GM18520 (cell line): ENCODE results near the gene MCHR1.
"Not testable (repeated sequence)": the region's sequence is repeated elsewhere in the genome, so short reads cannot be mapped to it uniquely, and the experiment has no call there.

Experiments
- ATAC-seq: cut with Tn5 transposase; IDR thresholded peaks from one replicate; pipeline ENCODE4 v1.9.1; 2021; ENCODE audit not compliant: unreplicated experiment

MCHR1 gene

DNA sequence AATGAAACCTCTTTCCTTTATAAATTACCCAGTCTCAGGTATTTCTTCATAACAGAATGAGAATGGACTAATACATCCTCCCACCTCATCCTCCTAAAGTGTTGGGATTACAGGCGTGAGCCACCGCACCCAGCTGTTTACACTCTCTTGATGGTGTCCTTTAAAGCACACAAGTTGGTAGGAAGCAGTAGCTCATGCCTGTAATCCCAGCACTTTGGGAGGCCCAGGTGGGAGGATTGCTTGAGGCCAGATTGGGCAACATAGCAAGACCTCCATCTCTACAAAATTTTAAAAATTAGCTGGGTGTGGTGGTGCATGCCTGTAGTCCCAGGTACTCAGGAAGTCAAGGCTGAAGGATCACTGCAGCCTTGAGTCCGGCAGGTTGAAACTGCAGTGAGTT lies 23.3 kb upstream of the MCHR1 start:
- ATAC-seq, result not testable (repeated sequence)

DNA sequence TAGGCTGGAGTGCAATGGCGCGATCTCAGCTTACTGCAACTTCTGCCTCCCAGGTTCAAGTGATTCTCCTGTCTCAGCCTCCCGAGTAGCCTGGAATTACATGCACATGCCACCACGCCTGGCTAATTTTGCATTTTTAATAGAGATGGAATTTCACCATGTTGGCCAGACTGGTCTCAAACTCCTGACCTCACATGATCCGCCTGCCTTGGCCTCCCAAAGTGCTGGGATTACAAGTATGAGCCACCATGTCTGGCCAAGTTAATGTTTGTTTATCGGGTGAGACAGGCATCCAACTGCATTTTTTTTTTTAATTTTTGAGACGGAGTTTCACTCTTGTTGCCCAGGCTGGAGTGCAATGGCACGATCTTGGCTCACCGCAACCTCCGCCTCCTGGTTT lies 22.6 kb upstream of the MCHR1 start:
- ATAC-seq, result not testable (repeated sequence)

DNA sequence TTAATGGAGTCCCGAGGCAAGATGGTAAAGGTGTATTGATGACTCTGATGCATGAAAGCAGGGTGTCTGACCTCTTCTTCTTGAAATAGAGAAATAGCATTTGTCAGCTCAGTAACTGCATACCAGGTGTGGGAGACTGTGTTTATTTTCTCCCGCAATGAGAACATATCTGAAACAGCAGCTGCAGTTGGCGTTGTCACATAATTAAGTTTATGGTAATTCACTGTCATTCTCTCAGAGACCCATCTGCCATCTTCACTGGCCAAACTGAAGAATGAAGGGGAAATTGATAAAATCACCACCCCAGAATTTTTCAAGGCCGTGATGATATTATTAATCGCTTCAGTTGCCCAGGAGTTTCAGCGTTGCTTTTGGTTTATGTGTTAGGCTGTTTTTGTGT lies 20.1 kb upstream of the MCHR1 start:
- no peak for ATAC-seq

DNA sequence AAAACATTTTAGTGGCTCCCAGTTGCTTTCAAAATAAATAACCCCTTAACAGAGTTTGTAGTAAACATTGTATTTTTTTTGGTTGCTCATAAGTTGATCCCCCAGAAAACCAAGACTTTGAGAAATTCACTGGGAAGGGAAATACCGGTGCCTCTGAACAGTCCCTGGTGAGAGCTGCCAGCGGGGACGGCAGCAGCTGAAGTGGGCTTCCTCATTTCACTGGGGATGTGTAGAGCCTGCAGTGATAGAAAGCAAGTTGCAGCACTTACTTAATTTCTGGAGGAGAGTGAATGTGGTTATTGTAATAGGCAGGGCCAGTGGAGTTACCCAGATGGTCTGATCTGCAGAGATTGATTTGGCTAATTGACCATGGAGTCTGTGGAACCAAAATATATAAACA lies 18.6 kb upstream of the MCHR1 start:
- ATAC-seq, result no peak

DNA sequence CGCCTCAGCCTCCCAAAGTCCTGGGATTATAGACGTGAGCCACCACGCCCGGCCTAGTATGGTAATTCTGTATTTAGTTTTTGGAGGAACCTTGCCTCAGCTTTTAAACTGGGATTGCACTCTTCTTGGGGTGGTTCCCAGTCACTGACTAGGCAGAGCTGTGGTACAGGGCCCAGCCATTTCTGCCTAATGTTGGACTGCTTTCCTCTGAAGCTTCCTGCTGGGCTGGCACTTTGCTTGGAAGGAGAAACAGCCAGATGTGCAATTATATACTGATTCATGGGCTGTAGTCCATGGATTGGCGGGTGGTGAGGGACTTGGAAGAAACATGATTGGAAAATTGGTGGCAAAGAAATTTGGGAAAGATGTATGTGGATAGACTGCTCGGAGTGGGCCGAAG lies 17.6 kb upstream of the MCHR1 start:
- ATAC-seq, result no peak

DNA sequence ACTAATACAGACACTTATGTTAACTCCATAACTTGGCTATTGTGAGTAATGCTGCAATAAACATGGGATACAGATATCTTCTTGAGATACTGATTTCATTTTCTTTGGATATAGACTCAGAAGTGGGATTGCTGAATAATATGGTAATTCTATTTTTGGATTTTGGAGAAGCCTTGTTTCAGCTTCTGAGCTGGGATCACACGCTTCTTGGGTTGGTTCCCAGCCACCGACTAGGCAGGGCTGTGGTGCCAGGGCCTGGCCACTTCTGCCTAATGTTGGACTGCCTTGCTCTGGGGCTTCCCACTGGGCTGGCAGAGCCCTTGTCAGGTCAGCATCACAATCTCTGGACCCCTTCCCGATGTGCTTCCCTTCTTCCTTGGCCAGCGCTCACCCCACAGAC lies 14.0 kb upstream of the MCHR1 start:
- no peak for ATAC-seq

DNA sequence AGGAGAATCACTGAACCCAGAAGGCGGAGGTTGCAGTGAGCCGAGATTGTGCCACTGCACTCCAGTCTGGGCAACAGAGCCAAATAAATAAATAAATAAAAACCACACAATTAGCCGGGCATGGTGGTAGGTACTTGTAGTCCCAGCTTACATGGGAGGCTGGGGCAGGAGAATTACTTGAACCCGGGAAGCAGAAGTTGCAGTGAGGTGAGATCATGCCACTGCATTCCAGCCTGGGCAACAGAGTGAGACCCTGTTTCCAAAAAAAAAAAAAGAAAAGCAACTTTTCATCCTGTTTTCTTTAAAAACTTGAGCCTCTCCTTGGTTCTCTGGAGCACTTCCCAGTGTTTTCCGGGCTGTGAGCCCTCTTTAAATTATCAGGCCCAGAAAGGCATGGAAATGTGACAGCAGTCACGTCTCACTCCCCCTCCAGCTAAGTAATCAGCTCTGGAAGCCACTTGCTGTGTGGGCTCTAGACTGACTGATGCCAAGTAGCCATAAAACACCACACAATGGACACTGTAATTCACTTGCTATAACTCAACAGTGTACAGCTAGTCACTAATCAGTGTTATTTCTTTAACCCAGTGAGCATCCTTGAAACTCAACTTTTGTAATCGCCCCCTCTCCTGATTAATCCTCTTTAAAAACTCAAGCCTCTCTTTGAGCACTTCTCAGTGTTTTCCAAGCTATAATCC lies 13.0 kb upstream of the MCHR1 start:
- no peak for ATAC-seq

DNA sequence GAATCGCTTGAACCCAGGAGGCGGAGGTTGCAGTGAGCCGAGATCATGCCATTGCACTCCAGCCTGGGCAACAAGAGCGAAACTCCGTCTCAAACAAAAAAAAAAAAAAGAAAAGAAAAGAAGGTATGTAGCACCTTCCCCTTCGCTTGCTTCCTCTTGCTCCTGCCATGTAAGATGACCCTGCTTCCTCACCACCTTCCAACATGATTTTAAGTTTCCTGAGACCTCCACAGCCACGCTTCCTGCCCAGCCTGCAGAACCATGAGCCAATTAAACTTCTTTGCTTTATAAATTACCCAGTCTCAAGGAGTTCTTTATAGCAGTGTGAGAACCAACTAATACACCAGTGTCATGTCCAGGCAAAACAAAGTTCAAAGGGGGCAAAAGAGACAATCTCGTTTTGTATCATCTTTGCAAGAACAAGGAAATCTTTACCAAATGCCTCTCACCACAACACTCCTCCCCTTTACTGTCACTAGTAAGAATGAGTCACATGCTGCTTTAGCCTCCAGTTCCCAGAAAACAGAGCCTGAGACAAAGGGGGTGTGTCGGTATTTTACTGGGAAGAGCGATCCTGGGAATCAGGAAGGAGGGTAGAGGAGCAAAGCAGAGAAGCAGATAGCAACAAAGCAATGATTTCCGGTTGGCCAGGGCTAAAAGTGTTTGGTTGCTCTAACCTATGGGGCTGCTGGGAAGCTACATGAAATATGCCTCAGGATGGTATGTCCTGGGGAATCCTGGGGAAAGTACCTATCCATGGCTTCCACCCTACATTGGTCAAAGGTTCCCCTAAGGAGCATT lies 10.5 kb upstream of the MCHR1 start:
- ATAC-seq, result no peak

DNA sequence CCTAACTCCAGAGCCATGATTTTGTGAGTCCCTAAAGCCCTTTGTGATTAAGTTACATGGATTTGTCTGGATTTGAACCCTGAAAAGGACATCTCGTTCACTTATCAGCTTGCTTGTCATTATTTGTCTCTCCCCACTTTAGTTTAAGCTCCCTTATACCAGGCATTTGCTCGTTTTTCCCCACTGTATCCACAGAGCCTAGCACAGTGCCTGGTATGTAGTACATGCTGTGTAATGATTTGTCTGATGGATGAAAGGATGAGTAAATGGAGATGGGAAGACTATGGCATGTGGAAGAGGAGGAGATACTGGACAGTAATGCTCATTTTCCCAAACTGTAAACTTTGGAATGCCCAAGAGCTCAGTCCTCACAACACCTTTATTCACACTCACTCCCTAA lies 9.2 kb upstream of the MCHR1 start:
- no peak for ATAC-seq

DNA sequence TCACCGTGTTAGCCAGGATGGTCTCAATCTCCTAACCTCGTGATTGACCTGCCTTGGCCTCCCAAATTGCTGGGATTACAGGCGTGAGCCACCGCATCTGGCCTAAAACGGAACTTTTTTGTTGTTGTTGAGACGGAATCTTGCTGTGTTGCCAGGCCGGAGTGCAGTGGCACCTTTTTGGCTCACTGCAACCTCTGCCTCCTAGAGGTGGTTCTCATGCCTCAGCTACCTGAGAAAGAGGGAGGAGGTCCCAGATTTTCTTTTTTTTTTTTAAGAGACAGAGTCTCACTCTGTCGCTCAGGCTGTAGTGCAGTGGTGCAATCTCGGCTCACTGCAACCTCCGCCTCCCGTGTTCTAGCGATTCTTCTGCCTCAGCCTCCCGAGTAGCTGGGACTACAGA lies 7.9 kb upstream of the MCHR1 start:
- no peak for ATAC-seq

DNA sequence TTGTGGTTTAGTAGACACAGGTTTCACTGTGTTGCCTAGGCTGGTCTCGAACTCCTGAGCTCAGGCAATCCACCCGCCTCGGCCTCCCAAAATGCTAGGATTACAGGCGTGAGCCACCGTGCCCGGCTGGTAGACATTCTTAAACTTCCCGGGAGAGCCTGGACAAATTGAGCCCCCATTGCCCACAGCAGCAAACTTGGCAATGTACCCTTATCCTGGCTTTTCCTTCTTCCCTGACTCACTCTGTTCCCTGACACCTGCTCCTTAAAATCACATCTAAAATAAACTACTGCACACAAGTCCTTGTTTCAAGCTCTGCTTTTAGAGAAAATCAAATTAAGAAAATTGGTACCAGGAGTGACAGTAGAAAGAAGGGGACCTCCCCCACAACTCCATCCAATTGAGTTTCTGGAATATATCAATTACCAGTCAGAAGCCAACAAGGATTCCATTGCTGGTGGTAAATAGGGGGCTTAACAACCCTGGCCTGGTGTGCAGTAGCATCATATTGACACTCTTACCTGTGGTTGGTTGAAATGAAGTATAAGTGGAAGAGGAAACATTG lies 7.4 kb upstream of the MCHR1 start:
- ATAC-seq, result no peak

DNA sequence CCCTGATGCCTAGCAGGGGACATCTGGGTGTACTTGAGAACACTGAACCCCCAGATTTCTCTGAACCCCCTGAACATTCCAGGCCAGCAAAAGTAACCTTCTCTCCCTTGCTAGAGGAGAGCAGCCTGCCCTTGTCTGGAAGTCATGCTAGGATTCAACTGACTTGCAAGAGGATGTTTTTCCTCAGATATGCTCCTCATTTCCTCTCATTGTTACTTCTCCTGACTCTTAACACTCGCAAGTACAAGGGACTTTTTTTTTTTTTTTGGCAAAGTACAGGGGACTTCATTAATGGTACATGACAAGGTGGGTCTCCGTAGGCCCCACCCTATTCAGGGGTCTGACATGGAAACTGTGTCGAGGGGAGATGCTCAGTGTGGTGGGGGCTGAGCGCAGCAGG lies 6.3 kb upstream of the MCHR1 start:
- no peak for ATAC-seq

DNA sequence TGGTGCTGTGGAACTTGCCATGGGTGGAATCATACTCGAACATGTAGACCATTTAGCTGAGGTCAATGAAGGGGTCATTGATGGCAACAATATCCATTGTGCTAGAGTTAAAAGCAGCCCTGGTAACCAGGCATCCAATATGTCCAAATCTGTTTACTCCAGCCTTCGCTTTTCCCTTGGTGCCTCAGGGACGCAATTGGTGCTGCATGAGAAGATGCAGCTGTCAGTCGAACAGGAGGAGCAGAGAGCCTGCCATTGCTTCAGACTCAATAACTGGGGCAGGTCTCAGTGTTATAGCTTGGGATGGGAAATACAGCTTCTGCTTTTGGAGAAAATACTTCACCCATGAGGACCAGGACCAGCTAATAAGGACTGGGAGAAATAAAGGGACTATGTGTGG lies 5.0 kb upstream of the MCHR1 start:
- no peak for ATAC-seq

DNA sequence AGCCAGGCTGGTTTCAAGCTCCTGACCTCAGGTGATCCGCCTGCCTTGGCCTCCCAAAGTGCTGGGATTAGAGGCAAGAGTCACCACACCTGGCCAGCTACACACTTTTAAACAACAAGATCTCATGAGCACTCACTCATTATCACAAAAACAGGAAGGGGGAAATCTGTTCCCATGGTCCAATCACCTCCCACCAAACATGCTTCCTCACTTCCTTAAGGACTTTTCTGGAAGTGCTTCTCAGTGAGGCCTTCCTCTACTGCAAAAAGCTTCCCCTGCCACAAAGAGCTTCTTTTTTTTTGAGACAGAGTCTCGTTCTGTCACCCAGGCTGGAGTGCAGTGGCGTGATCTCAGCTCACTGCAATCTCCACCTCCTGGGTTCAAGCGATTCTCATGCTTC lies 3.1 kb upstream of the MCHR1 start:
- ATAC-seq, result not testable (repeated sequence)

DNA sequence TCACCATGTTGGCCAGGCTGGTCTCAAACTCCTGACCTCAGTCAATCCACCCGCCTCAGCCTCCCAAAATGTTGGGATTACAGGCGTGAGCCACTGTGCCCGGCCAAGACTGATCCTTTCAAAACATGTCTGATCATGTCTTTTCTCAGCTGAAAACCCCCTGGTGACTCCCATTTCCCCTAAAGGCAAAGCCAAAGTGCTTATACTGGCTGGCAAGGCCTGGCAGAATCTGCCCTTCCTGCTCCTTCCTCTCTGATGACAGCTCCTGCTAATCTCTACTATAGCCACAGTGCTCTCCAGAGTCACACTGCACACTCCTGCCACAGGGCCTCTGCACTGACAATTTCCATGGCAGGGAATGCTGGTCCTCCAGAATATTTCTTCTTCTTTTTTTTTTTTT lies 2.6 kb upstream of the MCHR1 start:
- no peak for ATAC-seq

DNA sequence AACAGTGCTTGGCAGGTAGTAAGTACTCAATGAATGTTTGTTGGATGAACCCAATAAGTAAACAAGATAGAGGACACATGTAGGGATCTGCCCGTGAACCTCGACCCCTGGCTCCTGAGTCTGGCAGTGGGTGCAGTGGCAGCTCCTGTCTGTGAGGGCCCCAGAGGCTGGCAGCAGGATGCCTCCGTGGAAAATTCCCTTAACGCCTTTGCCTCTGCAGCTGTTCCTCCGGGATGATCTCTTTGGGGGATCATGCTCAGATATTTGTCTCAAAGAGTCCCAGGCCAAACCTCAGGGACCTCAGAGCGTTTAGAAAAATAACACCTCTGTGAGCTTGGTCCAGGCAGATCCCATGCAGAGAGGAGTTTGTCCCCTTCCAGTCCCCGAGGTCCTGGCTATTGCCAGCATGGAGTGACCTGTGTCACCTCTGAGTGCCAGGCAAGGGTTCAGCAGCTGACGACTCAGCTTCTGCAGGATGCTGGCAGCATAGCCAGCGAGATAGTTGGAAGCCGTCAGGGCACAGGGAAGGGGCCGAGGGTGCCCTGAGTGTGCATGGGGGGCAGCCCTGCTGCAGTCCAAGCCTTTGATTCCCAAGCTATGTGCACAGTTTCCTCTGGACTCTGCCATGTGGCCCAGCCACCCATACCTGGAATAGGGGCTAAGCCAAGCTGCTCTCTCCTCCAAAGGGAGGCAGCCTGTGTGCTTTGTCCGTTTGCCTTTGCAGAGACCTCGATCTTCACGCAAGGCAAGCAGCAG lies 613 bp upstream of the MCHR1 start:
- ATAC-seq, result no peak

DNA sequence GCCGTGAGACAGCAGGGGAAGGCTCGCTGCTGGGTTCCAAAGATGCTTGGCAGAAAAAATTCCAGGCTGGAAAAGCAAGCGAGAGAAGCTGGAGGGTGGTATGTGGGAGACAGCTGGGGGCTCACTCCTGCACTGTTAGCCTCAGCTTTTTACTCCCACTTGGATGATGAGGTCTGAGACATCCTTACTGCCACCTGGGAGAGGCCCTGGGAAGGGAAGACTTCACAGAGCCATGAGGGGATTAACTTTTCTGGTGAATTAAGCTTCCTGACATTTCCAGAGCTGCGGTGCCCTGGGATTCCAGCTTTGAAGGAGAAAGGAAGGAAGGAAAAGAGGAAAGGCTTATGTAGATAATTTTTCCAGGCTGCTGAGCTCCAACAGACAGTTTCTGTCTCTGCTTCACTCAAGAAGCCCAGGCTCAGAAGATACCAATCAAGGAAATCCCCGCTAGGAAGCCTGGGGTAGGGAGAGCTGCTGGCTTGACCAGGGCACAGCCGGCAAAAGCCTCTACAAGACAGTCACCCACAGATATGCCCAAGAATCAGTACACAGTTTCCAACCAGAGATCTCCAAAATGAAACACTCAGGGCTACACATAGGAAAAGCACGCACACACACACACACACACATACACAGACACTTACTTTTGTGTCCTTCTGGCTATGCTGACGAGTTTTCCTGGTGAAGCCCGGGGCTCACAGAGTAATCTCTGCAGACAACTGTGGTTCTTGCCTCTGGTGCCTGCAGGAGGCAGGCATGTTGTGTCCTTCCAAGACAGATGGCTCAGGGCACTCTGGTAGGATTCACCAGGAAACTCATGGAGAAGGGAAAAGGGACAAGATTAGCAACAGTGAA lies 907 bp downstream of the MCHR1 start:
- ATAC-seq, result no peak

DNA sequence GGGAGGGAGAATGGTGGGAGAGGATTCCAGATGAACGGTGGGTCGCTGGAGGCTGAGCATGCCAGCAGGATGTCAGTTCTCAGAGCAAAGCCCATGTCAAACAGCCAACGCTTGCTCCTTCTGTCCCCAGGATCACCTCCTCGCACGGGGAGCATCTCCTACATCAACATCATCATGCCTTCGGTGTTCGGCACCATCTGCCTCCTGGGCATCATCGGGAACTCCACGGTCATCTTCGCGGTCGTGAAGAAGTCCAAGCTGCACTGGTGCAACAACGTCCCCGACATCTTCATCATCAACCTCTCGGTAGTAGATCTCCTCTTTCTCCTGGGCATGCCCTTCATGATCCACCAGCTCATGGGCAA lies 1.5 kb downstream of the MCHR1 start:
- ATAC-seq, result no peak

DNA sequence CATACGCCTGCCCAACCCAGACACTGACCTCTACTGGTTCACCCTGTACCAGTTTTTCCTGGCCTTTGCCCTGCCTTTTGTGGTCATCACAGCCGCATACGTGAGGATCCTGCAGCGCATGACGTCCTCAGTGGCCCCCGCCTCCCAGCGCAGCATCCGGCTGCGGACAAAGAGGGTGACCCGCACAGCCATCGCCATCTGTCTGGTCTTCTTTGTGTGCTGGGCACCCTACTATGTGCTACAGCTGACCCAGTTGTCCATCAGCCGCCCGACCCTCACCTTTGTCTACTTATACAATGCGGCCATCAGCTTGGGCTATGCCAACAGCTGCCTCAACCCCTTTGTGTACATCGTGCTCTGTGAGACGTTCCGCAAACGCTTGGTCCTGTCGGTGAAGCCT lies 2.2 kb downstream of the MCHR1 start:
- ATAC-seq, result no peak

DNA sequence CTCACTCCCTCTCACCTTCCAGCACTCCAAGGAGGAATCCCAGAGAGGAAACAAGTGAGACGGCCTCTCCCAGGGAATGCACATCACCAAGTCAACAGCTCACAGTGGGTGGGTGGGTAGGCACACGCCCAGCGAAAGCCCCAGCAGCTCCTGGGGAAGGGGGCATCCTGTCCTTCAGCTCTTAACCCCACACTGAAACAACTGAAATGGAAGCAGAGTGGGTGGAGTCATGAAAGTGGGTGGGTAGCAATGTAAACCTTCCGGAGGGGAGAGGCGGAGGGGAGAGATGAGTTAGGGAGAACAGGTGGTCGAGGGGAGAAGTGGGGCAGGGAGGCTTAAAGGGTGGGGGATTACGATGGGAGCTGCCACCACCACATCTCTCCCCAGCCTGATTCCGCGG lies 5.4 kb downstream of the MCHR1 start:
- no peak for ATAC-seq

DNA sequence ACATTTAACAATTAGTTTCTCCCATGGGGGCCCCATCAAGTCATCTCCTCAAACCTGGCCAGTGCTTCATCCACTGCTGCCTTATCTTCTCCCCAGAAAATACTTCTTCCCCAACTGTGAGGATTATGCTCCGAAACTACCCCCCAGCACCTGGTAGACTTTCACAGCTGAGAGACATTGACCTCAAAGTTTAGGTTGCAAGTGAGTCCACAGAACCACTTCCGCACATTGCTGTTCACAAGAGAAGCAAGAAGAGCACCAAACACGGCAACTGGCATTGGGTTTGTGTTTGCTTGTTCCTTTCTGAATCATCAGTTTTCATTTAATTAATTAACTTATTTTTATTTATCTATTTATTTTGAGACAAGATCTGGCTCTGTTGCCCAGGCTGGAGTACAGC lies 6.1 kb downstream of the MCHR1 start:
- ATAC-seq, result no peak
